ENCODE results near the gene FREM1.

DNA sequence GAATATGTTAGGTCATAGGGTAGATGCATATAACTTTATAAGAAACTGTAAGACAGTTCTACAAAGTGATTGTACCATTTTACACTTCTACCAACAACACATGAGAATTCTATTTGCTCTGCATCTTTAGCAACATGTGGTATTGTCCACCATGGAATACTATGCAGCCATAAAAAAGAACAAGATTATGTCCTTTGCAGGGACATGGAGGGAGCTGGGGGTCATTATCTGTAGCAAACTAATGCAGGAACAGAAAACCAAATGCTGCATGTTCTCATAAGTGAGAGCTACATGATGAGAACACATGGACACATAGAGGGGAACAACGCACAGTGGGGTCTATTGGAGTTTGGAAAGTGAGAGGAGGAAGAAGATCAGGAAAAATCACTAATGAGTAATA, 165.5 kb downstream of the FREM1 start:
- TF ChIP-seq CTCF (IDR thresholded peaks at IDR 0.05) (no peak), EP300 (IDR thresholded peaks at IDR 0.05) (no peak)

Data from tibial nerve (tissue), 4 donors.